Measurements from ENCODE around the gene CALR3.
"Not testable (repeated sequence)": the region's sequence is repeated elsewhere in the genome, so short reads cannot be mapped to it uniquely, and the experiment has no call there.

- not testable (repeated sequence) for TF ChIP-seq POLR2A, CTCF (IDR thresholded peaks at IDR 0.05)
Observed at GRCh38 chr19:16543734-16544133, 47.8 kb upstream of the CALR3 start.
